GM12878 (cell line): ENCODE data around the gene SORCS2. TPM values are rescaled to one million over a fixed set of nuclear protein-coding genes. Genes with fewer than 3 reads are reported as not detected.

Source experiments
- ATAC-seq: fragments of 200-7000 bp; cut with Tn5 transposase; 3 replicates; pipeline ENCODE4 v1.9.1; 2020; ENCODE audit warnings: mild to moderate bottlenecking, moderate library complexity
- BruUV-seq: library from RNA; stranded (reverse); fragments of 400-500 nt; replicated peaks from 2 replicates; lab custom pipeline; 2021; lab: Mats Ljungman, UMichigan
- CTCF ChIA-PET: fragments of 300-600 bp; sonication (Branson Sonifier 250); formaldehyde crosslinking; extraction: SDS; loops from one replicate; lab custom pipeline; 2021; ENCODE audit warnings: inconsistent platforms; lab: Yijun Ruan, JAX
- POLR2A ChIA-PET: fragments of 350-600 bp; formaldehyde crosslinking; extraction: SDS; loops from one replicate; lab custom pipeline; 2021; ENCODE audit warnings: inconsistent platforms; lab: Charles Lee
- RAD21 ChIA-PET: fragments of 300-600 bp; sonication (Branson Sonifier 250); formaldehyde crosslinking; loops from one replicate; lab custom pipeline; 2023; ENCODE audit warnings: antibody characterized with exemption; ENCODE audit not compliant: unreplicated experiment; lab: Charles Lee
- SMC1A ChIA-PET: fragments of 300-600 bp; sonication (Branson Sonifier 250); formaldehyde crosslinking; loops from one replicate; lab custom pipeline; 2023; ENCODE audit not compliant: unreplicated experiment, uncharacterized antibody; lab: Charles Lee
- DNase-seq: peaks from one replicate; pipeline ENCODE4 v3.0.0-alpha.2; 2011; ENCODE audit warnings: low read depth, low spot score
- FAIRE-seq: peaks from 3 replicates; lab custom pipeline; 2011; peaks lifted over from hg19 to GRCh38; lab: Jason Lieb, UNC
- H2AFZ ChIP-seq: 2 replicates; pipeline ENCODE4 v1.6.0; 2011; ENCODE audit warnings: low read depth, low read length, control low read depth; ENCODE audit not compliant: control insufficient read depth
- H3K27ac ChIP-seq: 2 replicates; pipeline ENCODE4 v1.5.1; 2011; ENCODE audit warnings: control low read depth; ENCODE audit not compliant: control insufficient read depth, insufficient read depth
- H3K27me3 ChIP-seq, 2 experiments: replicated peaks in 1 of 2; 2 replicates each; pipeline versions ENCODE4 v1.6.0 to v1.6.1; 2011; ENCODE audit warnings: low read length in 1 of 2; ENCODE audit not compliant: control insufficient read depth in 2 of 2, insufficient read depth in 2 of 2
- H3K36me3 ChIP-seq, 2 experiments: 2 replicates each; pipeline ENCODE4 v1.5.1; 2011; ENCODE audit warnings: low read length in 1 of 2; ENCODE audit not compliant: control insufficient read depth in 2 of 2, insufficient read depth in 2 of 2
- H3K4me1 ChIP-seq: 2 replicates; pipeline ENCODE4 v1.6.1; 2011; ENCODE audit warnings: mild to moderate bottlenecking, low read length, moderate library complexity, mixed read lengths; ENCODE audit not compliant: control insufficient read depth, insufficient read depth
- H3K4me2 ChIP-seq: 2 replicates; pipeline ENCODE4 v1.6.0; 2011; ENCODE audit warnings: control low read depth; ENCODE audit not compliant: control insufficient read depth, insufficient read depth
- H3K4me3 ChIP-seq: fragments of 200-600 bp; sonication (generic); 2 replicates; pipeline ENCODE4 v1.5.1; 2016
- H3K79me2 ChIP-seq: 2 replicates; pipeline ENCODE4 v1.6.0; 2011; ENCODE audit warnings: low read length; ENCODE audit not compliant: control insufficient read depth, insufficient read depth
- H3K9ac ChIP-seq: 2 replicates; pipeline ENCODE4 v1.8.0; 2011; ENCODE audit warnings: low read length, control low read depth, mixed read lengths; ENCODE audit not compliant: control insufficient read depth, insufficient read depth
- H3K9me3 ChIP-seq: replicated peaks from 3 replicates; pipeline ENCODE4 v1.5.1; 2011; ENCODE audit warnings: mild to moderate bottlenecking, low read length; ENCODE audit not compliant: control insufficient read depth, insufficient read depth
- H4K20me1 ChIP-seq: 2 replicates; pipeline ENCODE4 v1.6.0; 2011; ENCODE audit not compliant: control insufficient read depth, insufficient read depth
- ATF2 ChIP-seq: IDR thresholded peaks from 2 replicates; pipeline ENCODE4 v1.6.1; 2012; ENCODE audit warnings: low read length, inconsistent platforms
- BCL3 ChIP-seq: IDR thresholded peaks from 2 replicates; pipeline ENCODE4 v1.6.1; 2011; ENCODE audit warnings: borderline replicate concordance, low read depth, mild to moderate bottlenecking, moderate library complexity, low read length; ENCODE audit not compliant: insufficient read depth, poor library complexity, severe bottlenecking
- E4F1 ChIP-seq: fragments of 450-650 bp; IDR thresholded peaks from 2 replicates; pipeline ENCODE4 v1.6.1; 2018; ENCODE audit warnings: borderline replicate concordance, mild to moderate bottlenecking; ENCODE audit not compliant: partially characterized antibody
- NFYB ChIP-seq: IDR thresholded peaks from 2 replicates; pipeline ENCODE4 v1.6.1; 2011; ENCODE audit warnings: low read depth, mild to moderate bottlenecking, low read length, improper control_type of control experiment, moderate library complexity; ENCODE audit not compliant: insufficient read depth
- PML ChIP-seq: IDR thresholded peaks from 2 replicates; pipeline ENCODE4 v1.6.1; 2012; ENCODE audit warnings: low read length, inconsistent platforms
- RFX5 ChIP-seq: IDR thresholded peaks from 2 replicates; pipeline ENCODE4 v1.6.1; 2011; ENCODE audit warnings: low read depth, low read length, improper control_type of control experiment
- STAT1 ChIP-seq: fragments of 450-650 bp; conservative IDR thresholded peaks from 2 replicates; pipeline ENCODE4 v1.6.1; 2014; ENCODE audit warnings: antibody characterized with exemption, mild to moderate bottlenecking
- SUPT20H ChIP-seq: IDR thresholded peaks from 2 replicates; pipeline ENCODE4 v1.6.1; 2011; ENCODE audit warnings: low read depth, mild to moderate bottlenecking, low read length, moderate library complexity, borderline replicate concordance; ENCODE audit not compliant: control insufficient read depth
- ZBTB33 ChIP-seq: fragments of 450-650 bp; IDR thresholded peaks from 2 replicates; pipeline ENCODE4 v1.6.1; 2017; ENCODE audit warnings: mild to moderate bottlenecking
- ZNF384 ChIP-seq: IDR thresholded peaks from 2 replicates; pipeline ENCODE4 v1.6.1; 2012; ENCODE audit warnings: low read depth, mild to moderate bottlenecking, low read length, improper control_type of control experiment, borderline replicate concordance
- ZNF687 ChIP-seq: fragments of 450-650 bp; IDR thresholded peaks from 2 replicates; pipeline ENCODE4 v1.6.1; 2017; ENCODE audit warnings: mild to moderate bottlenecking, moderate library complexity
- WGBS: methylation state at CpG from one replicate; pipeline ENCODE4 v1.1.6; 2016; ENCODE audit warnings: low lambda C conversion rate; ENCODE audit not compliant: insufficient replicate concordance, insufficient coverage; ENCODE audit errors: missing lambda C conversion rate; 5-methylcytosine and 5-hydroxymethylcytosine counted together
- in situ Hi-C: fragments of 300-500 bp; cut with MboI; formaldehyde crosslinking; loops from 9 replicates; pipeline ENCODE4 v1.14.3; 2018; ENCODE audit warnings: mixed read lengths
- intact Hi-C: fragments of 100-400 bp; cut with micrococcal nuclease; formaldehyde crosslinking; loops from one replicate; pipeline ENCODE4 v1.14.2; 2022; ENCODE audit not compliant: unreplicated experiment
- polyA plus RNA-seq, 11 experiments: library from polyadenylated mRNA; depleted of rRNA in 4 of 11; unstranded in 6 of 11; stranded (reverse) in 5 of 11; fragments of >200 nt; fragmentation: Nextera tagmentation in 4 of 11; fragmentation: Illumina TruSeq in 1 of 11; extraction: Ambion mirVana in 4 of 11; extraction: Trizol in 1 of 11; gene quantifications; 1 replicate in 1 of 11; 2 replicates in 10 of 11; pipeline versions ENCODE4 v1.2.1 to v1.2.3, GENCODE V29; 2011 to 2016; ENCODE audit warnings: inconsistent platforms in 2 of 11, missing spikeins in 2 of 11, low read depth in 1 of 11
- total RNA-seq, 4 experiments: library from RNA; depleted of rRNA in 3 of 4; stranded (reverse); fragments of >200 nt in 3 of 4; fragmentation: Illumina TruSeq in 1 of 4; extraction: Trizol in 1 of 4; gene quantifications; 2 replicates each; pipeline versions ENCODE4 v1.2.1 to v1.2.3, GENCODE V29; 2013 to 2021

SORCS2 gene
- total and polyA plus RNA-seq, 10 of the 15 experiments (the other 5 are each of a cell fraction or from before 2014, with no cell fraction given), result 0.01 to 0.15 (median 0.05) TPM; not detected in 5

- Histone ChIP-seq H3K27ac (no peak overlapping the region), H2AFZ (no peak overlapping the region), H3K36me3 (no peaks in the 10 kb centered on the region), H3K4me1 (no peaks in the 10 kb centered on the region), H3K4me3 (no peak overlapping the region), H3K4me2 (no peak overlapping the region), H3K9ac (no peak overlapping the region), H3K79me2 (no peaks in the 10 kb centered on the region), H4K20me1 (no peaks in the 10 kb centered on the region), H3K9me3 (no peaks in the 10 kb centered on the region; the same call in 2 of the 3 replicates), H3K27me3 (no peaks in the 10 kb centered on the region)
- intact Hi-C loops, result no loop called here
- ChIA-PET CTCF (no interaction called here), RAD21 (no interaction called here), SMC1A (no interaction called here), POLR2A (no interaction called here)
- in situ Hi-C loops, result no loop called here
- no peak for ATAC-seq
- BruUV-seq, result no TSS peak
- no peak for DNase-seq
- WGBS, result 43% methylated on average over 11 of the region's 11 CpGs
- FAIRE-seq, result no peak
- TF ChIP-seq ATF2 (no peak), BCL3 (no peak), ZBTB33 (no peak), ZNF687 (no peak), RFX5 (no peak), NFYB (no peak), SUPT20H (no peak), ZNF384 (no peak), E4F1 (no peak), PML (no peak), STAT1 (no peak)
Observed at GRCh38 chr4:7313991-7314390, 121.7 kb downstream of the SORCS2 start.
